Endothelial cell of umbilical vein (primary cell): ENCODE data around the gene KRTAP10-5. TPM values are rescaled to one million over a fixed set of nuclear protein-coding genes. Genes with fewer than 3 reads are reported as not detected.

Source experiments
- BruUV-seq: library from RNA; stranded (reverse); fragments of 400-500 nt; replicated peaks from 2 replicates; lab custom pipeline; 2021; lab: Mats Ljungman, UMichigan
- CTCF ChIA-PET: fragments of 300-600, 350-600 bp; sonication (Branson Sonifier 250); formaldehyde crosslinking; loops from one replicate; lab custom pipeline; 2021; ENCODE audit warnings: antibody characterized with exemption, inconsistent platforms; lab: Charles Lee
- POLR2A ChIA-PET: fragments of 300-600, 350-600 bp; sonication (Branson Sonifier 250); formaldehyde crosslinking; loops from one replicate; lab custom pipeline; 2021; ENCODE audit warnings: antibody characterized with exemption, inconsistent platforms; lab: Charles Lee
- DNase-seq: peaks from one replicate; pipeline ENCODE4 v3.0.0-alpha.2; 2011; ENCODE audit warnings: low read depth, low spot score
- FAIRE-seq: peaks from 2 replicates; lab custom pipeline; 2011; peaks lifted over from hg19 to GRCh38; lab: Jason Lieb, UNC
- H2AFZ ChIP-seq: 2 replicates; pipeline ENCODE4 v1.6.0; 2012; ENCODE audit warnings: low read depth, low read length, control low read depth, inconsistent platforms
- H3K27ac ChIP-seq: 2 replicates; pipeline ENCODE4 v1.5.1; 2011; ENCODE audit warnings: low read depth, mild to moderate bottlenecking, control low read depth, low read length, moderate library complexity; ENCODE audit not compliant: insufficient read depth
- H3K27me3 ChIP-seq, 2 experiments: 2 replicates each; pipeline versions ENCODE4 v1.6.0 to v1.6.1; 2011; ENCODE audit warnings: low read length in 2 of 2, mixed read lengths in 1 of 2; ENCODE audit not compliant: control insufficient read depth in 2 of 2, insufficient read depth in 2 of 2
- H3K36me3 ChIP-seq, 2 experiments: 2 replicates in 1 of 2; 3 replicates in 1 of 2; pipeline ENCODE4 v1.5.1; 2011; ENCODE audit warnings: low read length in 2 of 2, mild to moderate bottlenecking in 1 of 2, moderate library complexity in 1 of 2; ENCODE audit not compliant: control insufficient read depth in 2 of 2, insufficient read depth in 2 of 2; ENCODE audit errors: extremely low read depth in 1 of 2
- H3K4me1 ChIP-seq: 3 replicates; pipeline ENCODE4 v1.5.1; 2011; ENCODE audit warnings: mild to moderate bottlenecking, low read length; ENCODE audit not compliant: control insufficient read depth, insufficient read depth; ENCODE audit errors: extremely low read depth
- H3K4me2 ChIP-seq: 2 replicates; pipeline ENCODE4 v1.6.1; 2011; ENCODE audit warnings: low read length, control low read depth, mixed read lengths; ENCODE audit not compliant: insufficient read depth
- H3K4me3 ChIP-seq, 3 experiments: fragments of 200-600 bp in 1 of 3; sonication (generic), shearing (Covaris generic) in 1 of 3; replicated peaks in 1 of 3; 2 replicates each; pipeline ENCODE4 v1.5.1; 2011 to 2016; ENCODE audit warnings: control low read depth in 3 of 3, low read length in 3 of 3, mild to moderate bottlenecking in 2 of 3, inconsistent platforms in 1 of 3, low read depth in 1 of 3, moderate library complexity in 1 of 3; ENCODE audit not compliant: insufficient read depth in 1 of 3
- H3K79me2 ChIP-seq: 2 replicates; pipeline ENCODE4 v1.6.0; 2012; ENCODE audit warnings: low read length, inconsistent platforms; ENCODE audit not compliant: control insufficient read depth, insufficient read depth
- H3K9ac ChIP-seq: replicated peaks from 2 replicates; pipeline ENCODE3; 2011; ENCODE audit warnings: low read length, control low read depth; ENCODE audit not compliant: insufficient read depth; ENCODE audit errors: extremely low read depth
- H3K9me1 ChIP-seq: replicated peaks from 3 replicates; pipeline ENCODE4 v1.6.0; 2011; ENCODE audit warnings: mild to moderate bottlenecking, low read length; ENCODE audit not compliant: control insufficient read depth, insufficient read depth; ENCODE audit errors: extremely low read depth
- H3K9me3 ChIP-seq: replicated peaks from 2 replicates; pipeline ENCODE4 v1.5.1; 2012; ENCODE audit warnings: low read length, inconsistent platforms; ENCODE audit not compliant: control insufficient read depth, insufficient read depth
- H4K20me1 ChIP-seq: replicated peaks from 2 replicates; pipeline ENCODE3; 2011; ENCODE audit warnings: mild to moderate bottlenecking, low read length; ENCODE audit not compliant: control insufficient read depth, insufficient read depth; ENCODE audit errors: extremely low read depth
- CTCF ChIP-seq, 2 donors: IDR thresholded peaks; 1 replicate in 1 of 2; 2 replicates in 1 of 2; pipeline ENCODE4 v1.5.1; 2011; ENCODE audit warnings: low read length in 2 of 2, mild to moderate bottlenecking in 2 of 2, moderate library complexity in 2 of 2, control low read depth in 1 of 2, inconsistent platforms in 1 of 2, low read depth in 1 of 2; ENCODE audit not compliant: insufficient read depth in 1 of 2; ENCODE audit errors: extremely low read depth in 1 of 2
- EZH2 ChIP-seq: IDR thresholded peaks from 2 replicates; pipeline ENCODE4 v1.6.1; 2012; ENCODE audit warnings: borderline replicate concordance, low read depth, mild to moderate bottlenecking, moderate library complexity, low read length, inconsistent platforms; ENCODE audit not compliant: severe bottlenecking
- FOS ChIP-seq: IDR thresholded peaks from 2 replicates; pipeline ENCODE4 v1.6.1; 2011; ENCODE audit warnings: mild to moderate bottlenecking, low read length, moderate library complexity, borderline replicate concordance; ENCODE audit not compliant: insufficient read depth
- GATA2 ChIP-seq: IDR thresholded peaks from 2 replicates; pipeline ENCODE4 v1.7.0; 2011; ENCODE audit warnings: low read depth, mild to moderate bottlenecking, moderate library complexity, mixed read lengths, low read length; ENCODE audit not compliant: insufficient read length, insufficient read depth
- JUN ChIP-seq: IDR thresholded peaks from 2 replicates; pipeline ENCODE4 v1.6.1; 2011; ENCODE audit warnings: borderline replicate concordance, low read depth; ENCODE audit not compliant: insufficient read length, insufficient read depth
- MAX ChIP-seq: IDR thresholded peaks from 2 replicates; pipeline ENCODE4 v1.6.1; 2011; ENCODE audit not compliant: insufficient read depth, insufficient read length
- MYC ChIP-seq: IDR thresholded peaks from one replicate; pipeline ENCODE4 v1.6.1; 2011; ENCODE audit warnings: mild to moderate bottlenecking, low read depth, low read length
- POLR2A ChIP-seq: IDR thresholded peaks from 2 replicates; pipeline ENCODE4 v1.6.1; 2012; ENCODE audit warnings: low read depth, mild to moderate bottlenecking, control low read depth, low read length
- POLR2AphosphoS5 ChIP-seq: IDR thresholded peaks from 2 replicates; pipeline ENCODE4 v1.6.1; 2012; ENCODE audit warnings: low read depth, mild to moderate bottlenecking, control low read depth, low read length, moderate library complexity; ENCODE audit not compliant: insufficient read depth
- dilution Hi-C: fragments of 300-500 bp; cut with MboI; formaldehyde crosslinking; loops from one replicate; pipeline ENCODE4 v1.15.0; 2019; ENCODE audit warnings: low sequenced_read_pairs; ENCODE audit not compliant: extremely low pct_ligation_motif_present
- intact Hi-C: fragments of 100-400 bp; cut with micrococcal nuclease; formaldehyde crosslinking; loops from one replicate; pipeline ENCODE4 v1.10.0; 2022
- polyA plus RNA-seq, 4 experiments: library from polyadenylated mRNA; depleted of rRNA in 3 of 4; stranded (reverse) in 3 of 4; unstranded in 1 of 4; fragments of >200 nt; gene quantifications; 2 replicates each; pipeline versions ENCODE4 v1.2.1 to v1.2.3, GENCODE V29; 2011 to 2012; ENCODE audit warnings: missing spikeins in 1 of 4
- total RNA-seq: library from RNA; stranded (reverse); gene quantifications from 2 replicates; pipeline ENCODE4 v1.2.3, GENCODE V29; 2021

Gene KRTAP10-5
- total and polyA plus RNA-seq, 2 donors (not counting 3 experiments of a cell fraction or from before 2014, with no cell fraction given) = not detected

GRCh38 chr21:44540741-44541288 is 39.6 kb downstream of the KRTAP10-5 start:
- Histone ChIP-seq H3K79me2 (no peaks in the 10 kb centered on the region), H3K27ac (no peak overlapping the region), H2AFZ (no peak overlapping the region), H3K9me3 (no peaks in the 10 kb centered on the region), H3K27me3 (peaks cover 0 to 15% of the 10 kb centered on the region in 2 experiments), H4K20me1 (no peaks in the 10 kb centered on the region), H3K4me3 (no peak overlapping the region), H3K36me3 (no peaks in the 10 kb centered on the region), H3K4me2 (no peak overlapping the region), H3K4me1 (no peaks in the 10 kb centered on the region), H3K9me1 (no peaks in the 10 kb centered on the region), H3K9ac (no peak overlapping the region)
- dilution Hi-C loops = no loop called here
- intact Hi-C loops = no loop called here
- DNase-seq (no peak), FAIRE-seq (no peak)
- ChIA-PET POLR2A (no interaction called here), CTCF (interaction anchor here (0.6 to 0.8 kb wide), 2 partner anchors 77 to 253 kb away, joined by 3 read pairs; no protein-coding TSS in a partner anchor)
- TF ChIP-seq GATA2 (no peak), MAX (no peak), CTCF (IDR thresholded peaks at IDR 0.05; ENCODE audit: extremely low read depth in 1 of 2, insufficient read depth in 1 of 2, low read depth in 1 of 2, low read length in 2 of 2) (no peak), FOS (no peak), EZH2 (no peak), POLR2AphosphoS5 (no peak), JUN (no peak), MYC (no peak), POLR2A (no peak)
- BruUV-seq = no TSS peak
